ENCODE results near the gene P2RX2.

The P2RX2 gene

GRCh38 chr12:132606927-132607326, 11.6 kb upstream of the P2RX2 start:
- TF ChIP-seq, protein P1, sequence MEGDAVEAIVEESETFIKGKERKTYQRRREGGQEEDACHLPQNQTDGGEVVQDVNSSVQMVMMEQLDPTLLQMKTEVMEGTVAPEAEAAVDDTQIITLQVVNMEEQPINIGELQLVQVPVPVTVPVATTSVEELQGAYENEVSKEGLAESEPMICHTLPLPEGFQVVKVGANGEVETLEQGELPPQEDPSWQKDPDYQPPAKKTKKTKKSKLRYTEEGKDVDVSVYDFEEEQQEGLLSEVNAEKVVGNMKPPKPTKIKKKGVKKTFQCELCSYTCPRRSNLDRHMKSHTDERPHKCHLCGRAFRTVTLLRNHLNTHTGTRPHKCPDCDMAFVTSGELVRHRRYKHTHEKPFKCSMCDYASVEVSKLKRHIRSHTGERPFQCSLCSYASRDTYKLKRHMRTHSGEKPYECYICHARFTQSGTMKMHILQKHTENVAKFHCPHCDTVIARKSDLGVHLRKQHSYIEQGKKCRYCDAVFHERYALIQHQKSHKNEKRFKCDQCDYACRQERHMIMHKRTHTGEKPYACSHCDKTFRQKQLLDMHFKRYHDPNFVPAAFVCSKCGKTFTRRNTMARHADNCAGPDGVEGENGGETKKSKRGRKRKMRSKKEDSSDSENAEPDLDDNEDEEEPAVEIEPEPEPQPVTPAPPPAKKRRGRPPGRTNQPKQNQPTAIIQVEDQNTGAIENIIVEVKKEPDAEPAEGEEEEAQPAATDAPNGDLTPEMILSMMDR (IDR thresholded peaks at IDR 0.05; ENCODE audit: borderline replicate concordance, insufficient read depth, low read depth, low read length): no peak
- no peak overlapping the region for H3K4me3 ChIP-seq (ENCODE audit: low read depth, low read length)

DNA sequence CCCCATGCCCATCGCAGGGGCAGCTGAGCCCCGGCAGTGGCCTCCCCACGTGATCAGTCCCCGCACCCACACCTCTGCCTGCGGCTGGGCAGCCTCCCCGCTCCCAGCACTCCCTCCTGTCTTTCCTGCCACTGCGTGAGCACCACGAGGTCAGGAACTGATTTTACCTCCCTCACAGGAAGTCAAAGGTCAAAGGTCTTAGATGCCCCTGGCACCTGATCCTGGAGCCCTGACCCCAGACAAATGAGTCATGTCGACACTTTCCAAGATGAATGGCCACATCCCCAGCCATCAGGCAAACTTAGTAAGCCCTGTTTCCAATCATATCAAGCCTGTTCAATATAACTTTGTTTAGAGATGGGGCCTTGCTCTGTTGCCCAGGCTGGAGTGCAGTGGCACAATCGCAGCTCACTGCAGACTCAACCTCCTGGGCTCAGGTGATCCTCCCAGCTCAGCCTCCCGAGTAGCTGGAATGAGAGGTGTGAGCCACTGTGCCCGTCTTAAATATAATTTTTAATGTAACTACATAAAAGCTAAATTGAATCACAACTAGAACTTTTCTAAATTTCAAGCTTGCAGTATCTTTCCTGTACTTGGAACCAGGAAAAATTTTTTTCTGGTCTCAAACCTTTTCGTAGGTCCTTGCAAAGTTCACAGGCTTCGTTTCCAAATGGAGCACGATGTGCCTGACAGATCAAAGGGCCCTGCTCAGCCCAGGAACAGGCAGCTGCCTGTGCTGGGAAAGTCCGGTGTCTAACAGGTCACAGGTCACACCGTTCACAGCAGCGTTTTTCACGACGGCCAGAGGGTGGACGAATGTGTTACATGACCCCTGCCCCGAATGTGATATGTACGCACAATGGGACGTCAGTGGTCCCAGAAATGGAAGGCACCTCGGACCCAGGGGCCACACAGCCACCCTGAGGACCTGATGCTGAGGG, 10.1 kb upstream of the P2RX2 start:
- no peak overlapping the region for H3K4me3 ChIP-seq (ENCODE audit: low read depth, low read length)
- TF ChIP-seq, protein P1 (IDR thresholded peaks at IDR 0.05; ENCODE audit: borderline replicate concordance, insufficient read depth, low read depth, low read length): no peak

- TF ChIP-seq, protein P1 (IDR thresholded peaks at IDR 0.05; ENCODE audit: borderline replicate concordance, insufficient read depth, low read depth, low read length): no peak
- H3K4me3 ChIP-seq (ENCODE audit: low read depth, low read length): no peak within 1 kb of the TSS
Measured at GRCh38 chr12:132610051-132610759, 8.4 kb upstream of the P2RX2 start, which contains the start of gene LRCOL1. Gene LRCOL1 (minus strand): TSS chr12:132610582. CDS start chr12:132606251, 4,331 bp downstream.

- TF ChIP-seq, protein P1 (IDR thresholded peaks at IDR 0.05; ENCODE audit: borderline replicate concordance, insufficient read depth, low read depth, low read length): no peak
- no peak overlapping the region for H3K4me3 ChIP-seq (ENCODE audit: low read depth, low read length)
Measured at GRCh38 chr12:132610866-132611602, 7.5 kb upstream of the P2RX2 start.

- TF ChIP-seq, protein P1 (IDR thresholded peaks at IDR 0.05; ENCODE audit: borderline replicate concordance, insufficient read depth, low read depth, low read length): no peak
- H3K4me3 ChIP-seq (ENCODE audit: low read depth, low read length): no peak overlapping the region
Measured at GRCh38 chr12:132611620-132612019, 7.0 kb upstream of the P2RX2 start.

DNA sequence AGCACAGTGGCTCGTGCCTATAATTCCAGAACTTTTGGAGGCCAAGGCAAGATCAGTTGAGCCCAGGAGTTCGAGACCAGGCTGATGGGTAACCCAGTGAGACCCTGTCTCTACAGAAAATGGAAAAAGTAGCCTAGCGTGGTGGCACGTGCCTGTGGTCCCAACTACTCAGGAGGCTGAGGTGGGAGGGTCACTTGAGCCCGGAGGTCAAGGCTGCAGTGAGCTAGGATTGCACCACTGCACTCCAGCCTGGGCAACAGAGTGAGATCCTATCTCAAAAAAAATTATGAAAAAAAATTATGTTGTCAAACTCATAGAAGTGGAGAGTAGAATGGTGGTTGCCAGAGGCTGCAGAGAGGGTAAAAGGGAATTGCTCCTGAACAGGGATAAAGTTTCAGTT, 4.5 kb upstream of the P2RX2 start:
- no peak overlapping the region for H3K4me3 ChIP-seq (ENCODE audit: low read depth, low read length)

More for the DNA sequence above, 4.5 kb upstream of the P2RX2 start:
- TF ChIP-seq, protein P1 (IDR thresholded peaks at IDR 0.05; ENCODE audit: borderline replicate concordance, insufficient read depth, low read depth, low read length): no peak

All from GM12875 (cell line).